Motor neuron (in vitro differentiated cells): Measurements from ENCODE around the gene MMADHC. TPM values are rescaled to one million over a fixed set of nuclear protein-coding genes. Genes with fewer than 3 reads are reported as not detected.

Experiments
- ATAC-seq, 8 experiments: fragments of 200-7000 bp; cut with Tn5 transposase; replicated peaks in 6 of 8; 2 replicates each; pipeline ENCODE4 v1.8.0; 2021; ENCODE audit warnings: mild to moderate bottlenecking in 8 of 8, moderate library complexity in 8 of 8
- H3K27ac ChIP-seq, 2 donors: fragments of 250-450 bp; sonication (Bioruptor Pico); 2 replicates each; pipeline ENCODE4 v1.9.0; 2021; ENCODE audit warnings: antibody characterized with exemption in 2 of 2, mild to moderate bottlenecking in 2 of 2, moderate library complexity in 1 of 2
- H3K4me1 ChIP-seq, 2 donors: fragments of 250-450 bp; sonication (Bioruptor Pico); replicated peaks in 1 of 2; 2 replicates each; pipeline ENCODE4 v1.6.1; 2021; ENCODE audit warnings: antibody characterized with exemption in 2 of 2, mild to moderate bottlenecking in 2 of 2, moderate library complexity in 1 of 2
- H3K4me3 ChIP-seq, 5 donors: fragments of 250-450 bp; sonication (Bioruptor Pico); 2 replicates each; pipeline ENCODE4 v1.9.0; 2021; ENCODE audit warnings: antibody characterized with exemption in 5 of 5, mild to moderate bottlenecking in 5 of 5, moderate library complexity in 4 of 5
- WGBS, 10 experiments: fragments of 450-650 bp; shearing (Covaris generic); methylation state at CpG; one replicate each; pipeline ENCODE4 v1.0.0; 2022; 5-methylcytosine and 5-hydroxymethylcytosine counted together
- in situ Hi-C, 9 experiments: fragments of 400-800 bp; cut with MboI; loops; one replicate each; pipeline ENCODE4 v1.15.0; 2021; ENCODE audit warnings: low sequenced_read_pairs in 9 of 9, low pct_unique_long_range_greater_than_20kb in 2 of 9; ENCODE audit not compliant: unreplicated experiment in 9 of 9
- total RNA-seq, 8 experiments: library from RNA; unstranded; fragments of 300-600 nt; gene quantifications; 2 replicates each; pipeline versions ENCODE4 v1.2.3 to v1.2.4, GENCODE V29; 2022

The MMADHC gene
- total RNA-seq, 8 experiments from 2014 or later = 67.1 to 182 (median 128) TPM

- in situ Hi-C loops = loop anchor here in 7 of 9 experiments (25.0 kb wide), 5 partner anchors 675 to 1825 kb away; partner anchors contain the start of genes RND3 (in 2 of the 7) and RIF1 (in 1 of the 7)
- H3K4me1 ChIP-seq = peaks cover 3 to 33% of the 10 kb centered on the region in 2 donors
- H3K4me3 ChIP-seq = peak overlapping the region; percentile 67 to 91 (median 82)
- no peak for ATAC-seq
- 0 to 51% (median 1%) methylated on average over 2 to 7 of the region's 7 CpGs; no CpG with 5 or more reads in 2 of the 10 experiments for WGBS, 10 experiments
- H3K27ac ChIP-seq = peak overlapping the region; percentile 95 to 97
Observed at GRCh38 chr2:149586898-149587219, 716 bp downstream of the MMADHC start.

DNA sequence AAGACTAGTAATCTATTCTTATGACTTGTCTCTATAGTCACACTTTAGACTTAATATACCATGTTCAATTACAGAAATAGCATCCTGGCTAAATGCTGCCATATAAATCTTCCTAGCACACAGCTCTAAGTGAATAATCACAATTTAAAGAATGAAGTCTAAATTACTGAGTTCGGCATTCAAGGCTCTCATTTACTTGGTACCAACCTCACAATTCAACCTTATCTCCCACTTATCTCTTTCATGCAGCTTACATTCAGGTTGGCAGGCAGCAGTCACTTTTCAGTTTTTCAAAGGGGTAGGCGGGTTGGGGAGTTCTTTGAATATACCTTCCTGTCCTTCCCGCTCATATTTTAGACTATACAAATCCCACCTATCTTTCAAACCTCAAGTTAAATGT lies 1.5 kb downstream of the MMADHC start:
- 40 to 80% (median 60%) methylated on average over 1 to 3 of the region's 3 CpGs for WGBS, 10 experiments
- in situ Hi-C loops = loop anchor here in 7 of 9 experiments (25.0 kb wide), 5 partner anchors 676 to 1826 kb away; partner anchors contain the start of genes RND3 (in 2 of the 7) and RIF1 (in 1 of the 7)
- Histone ChIP-seq H3K4me1 (peaks cover 3 to 33% of the 10 kb centered on the region in 2 donors), H3K4me3 (peak overlapping the region; percentile 67 to 91 (median 82)), H3K27ac (no peak overlapping the region)
- ATAC-seq = no peak

DNA sequence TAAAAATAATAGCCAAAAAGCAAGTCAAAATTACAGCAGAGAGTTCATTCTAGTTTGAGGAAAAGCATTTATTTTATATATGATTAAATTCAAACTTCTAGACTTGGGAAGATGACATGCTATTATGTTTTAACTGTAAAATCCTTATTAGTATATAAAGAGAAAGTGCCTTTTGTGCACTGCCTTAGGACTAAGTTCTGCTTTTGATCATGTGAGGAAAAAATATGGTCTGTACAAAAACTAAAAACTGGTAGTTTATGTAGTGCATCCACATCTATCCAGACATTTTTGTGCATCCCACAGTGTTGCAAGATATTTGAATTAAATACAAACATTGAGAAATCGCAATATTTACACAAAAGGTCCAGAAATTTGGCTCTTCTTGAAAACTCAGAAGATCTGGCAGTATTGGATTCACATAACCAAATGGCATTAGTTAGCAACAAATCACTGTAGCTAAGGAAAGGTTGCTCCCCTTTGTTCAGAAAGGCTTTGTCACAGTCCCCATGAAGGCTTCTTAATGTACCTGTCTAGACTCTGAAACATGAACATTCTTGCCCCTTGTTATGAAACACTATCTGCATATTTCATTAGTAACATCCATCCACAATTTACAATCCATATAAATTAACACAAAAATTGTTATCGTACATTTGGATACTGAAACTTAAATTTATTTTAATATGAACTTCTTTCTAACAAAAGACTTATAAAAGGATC lies 2.2 kb downstream of the MMADHC start:
- no peak for ATAC-seq
- Histone ChIP-seq H3K4me3 (peak overlapping the region; percentile 67 to 91 (median 82)), H3K27ac (no peak overlapping the region), H3K4me1 (peaks cover 3 to 33% of the 10 kb centered on the region in 2 donors)
- in situ Hi-C loops = loop anchor here in 7 of 9 experiments (25.0 kb wide), 5 partner anchors 677 to 1827 kb away; partner anchors contain the start of genes RND3 (in 2 of the 7) and RIF1 (in 1 of the 7)
- 29 to 100% (median 82%) methylated on average over 1 to 2 of the region's 2 CpGs; no CpG with 5 or more reads in 2 of the 10 experiments for WGBS, 10 experiments

GRCh38 chr2:149579972-149580882 lies 7.3 kb downstream of the MMADHC start:
- WGBS, 10 experiments = 41 to 100% (median 92%) methylated on average over 2 to 7 of the region's 7 CpGs; no CpG with 5 or more reads in 1 of the 10 experiments
- in situ Hi-C loops = loop anchor here in 7 of 9 experiments (25.0 kb wide), 5 partner anchors 682 to 1832 kb away; partner anchors contain the start of genes RND3 (in 2 of the 7) and RIF1 (in 1 of the 7)
- peaks cover under 1 to 25% of the 10 kb centered on the region in 2 donors for H3K4me1 ChIP-seq
- H3K27ac ChIP-seq = no peak overlapping the region
- ATAC-seq = peak in 1 of 8 experiments; percentile 17
- no peak overlapping the region for H3K4me3 ChIP-seq

- WGBS, 10 experiments = 80 to 100% (median 85%) methylated on average over 1 to 2 of the region's 2 CpGs; no CpG with 5 or more reads in 3 of the 10 experiments
- in situ Hi-C loops = loop anchor here in 7 of 9 experiments (25.0 kb wide), 5 partner anchors 685 to 1835 kb away; partner anchors contain the start of genes RND3 (in 2 of the 7) and RIF1 (in 1 of the 7)
- H3K27ac ChIP-seq = no peak overlapping the region
- no peaks in the 10 kb centered on the region for H3K4me1 ChIP-seq
- no peak overlapping the region for H3K4me3 ChIP-seq
- ATAC-seq = no peak
Observed at GRCh38 chr2:149577269-149577668, 10.3 kb downstream of the MMADHC start.

DNA sequence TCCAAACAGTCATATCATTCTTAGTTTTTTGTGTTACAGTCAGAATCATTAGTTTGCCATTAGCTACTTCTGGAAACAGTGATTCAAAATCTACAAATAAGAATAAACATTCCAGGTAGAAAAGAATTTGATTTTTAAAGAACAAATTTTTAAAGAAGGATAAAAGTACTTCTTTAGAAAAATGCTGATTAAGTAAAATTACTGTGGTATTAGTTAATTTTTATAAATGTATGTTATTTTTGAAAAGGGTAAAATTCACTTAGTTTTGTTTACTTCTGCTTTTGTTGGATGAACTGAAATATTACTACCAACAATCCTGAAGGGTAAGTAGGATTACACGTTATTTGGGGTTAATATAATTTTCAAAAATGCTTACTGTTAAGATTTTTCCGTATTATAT lies 11.8 kb downstream of the MMADHC start:
- 23 to 100% (median 90%) methylated on average over 2 of the region's 2 CpGs; no CpG with 5 or more reads in 1 of the 10 experiments for WGBS, 10 experiments
- no peak for ATAC-seq
- Histone ChIP-seq H3K27ac (no peak overlapping the region), H3K4me3 (no peak overlapping the region), H3K4me1 (no peaks in the 10 kb centered on the region)
- in situ Hi-C loops = loop anchor here in 7 of 9 experiments (25.0 kb wide), 5 partner anchors 687 to 1837 kb away; partner anchors contain the start of genes RND3 (in 2 of the 7) and RIF1 (in 1 of the 7)

- in situ Hi-C loops = loop anchor here in 7 of 9 experiments (25.0 kb wide), 5 partner anchors 687 to 1837 kb away; partner anchors contain the start of genes RND3 (in 2 of the 7) and RIF1 (in 1 of the 7)
- H3K27ac ChIP-seq = no peak overlapping the region
- ATAC-seq = no peak
- no peaks in the 10 kb centered on the region for H3K4me1 ChIP-seq
- H3K4me3 ChIP-seq = no peak overlapping the region
Observed at GRCh38 chr2:149575277-149575676, 12.3 kb downstream of the MMADHC start.

DNA sequence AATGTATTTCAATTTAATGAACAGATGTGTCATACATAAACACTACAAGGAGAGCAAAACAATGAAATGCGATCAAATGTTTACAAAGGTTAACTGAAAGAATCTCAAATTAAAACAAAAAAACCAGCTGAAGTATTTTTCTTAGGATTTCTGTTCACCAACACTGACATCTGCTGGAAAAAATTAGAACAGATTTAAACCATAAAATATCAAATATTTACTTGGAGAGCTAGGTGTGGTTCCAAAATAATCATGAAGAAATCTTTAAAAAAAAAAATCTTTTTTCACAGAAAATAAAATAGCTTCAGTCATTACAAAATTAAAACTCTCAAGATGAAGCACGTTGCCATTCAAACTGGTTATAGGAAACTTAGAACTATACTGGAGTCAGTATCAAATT lies 13.8 kb downstream of the MMADHC start:
- Histone ChIP-seq H3K4me3 (no peak overlapping the region), H3K4me1 (no peaks in the 10 kb centered on the region), H3K27ac (no peak overlapping the region)
- no peak for ATAC-seq
- WGBS, 10 experiments = 17 to 100% (median 73%) methylated on average over 1 to 2 of the region's 2 CpGs; no CpG with 5 or more reads in 1 of the 10 experiments
- in situ Hi-C loops = loop anchor here in 5 of 9 experiments (25.0 kb wide), 4 partner anchors 236 to 561 kb away; partner anchors contain the start of genes LYPD6 (in 2 of the 5) and LYPD6B (in 1 of the 5)

DNA sequence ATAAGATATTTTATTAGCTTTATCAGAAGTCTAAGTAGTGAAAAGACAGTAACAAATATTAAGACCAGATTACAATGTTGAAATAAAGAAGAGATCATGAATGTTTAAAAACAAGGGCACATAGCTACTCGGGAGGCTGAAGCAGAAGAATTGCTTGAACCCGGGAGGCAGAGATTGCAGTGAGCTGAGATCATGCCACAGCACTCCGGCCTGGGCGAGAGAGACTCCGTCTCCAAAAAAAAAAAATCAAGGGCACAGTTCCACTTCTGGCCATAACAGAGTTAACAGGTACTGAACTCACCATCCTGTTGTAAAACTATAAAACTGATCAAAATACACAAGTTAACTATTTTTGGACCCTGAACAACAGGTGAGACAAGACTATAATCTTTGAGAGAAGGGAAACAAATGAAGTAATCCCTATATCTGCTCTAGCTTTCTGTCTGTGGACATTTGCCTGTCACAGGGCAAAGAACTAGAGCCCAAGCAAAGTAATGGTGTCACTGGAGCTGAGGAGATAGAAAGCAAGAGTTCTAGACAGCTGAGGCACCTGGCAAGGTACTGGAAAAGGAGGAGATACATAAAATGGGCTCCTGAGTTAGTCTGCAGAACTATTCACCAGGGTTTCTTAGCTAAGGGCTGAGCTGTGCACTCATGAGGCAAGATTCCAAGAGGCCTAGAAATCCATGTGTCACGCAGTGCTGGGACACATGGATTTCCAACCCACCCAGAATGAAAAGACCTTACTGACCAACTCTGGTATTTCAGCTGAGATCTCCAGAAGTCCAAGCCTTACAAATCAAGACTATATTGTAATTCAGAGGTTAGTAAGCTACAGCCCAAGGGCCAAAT lies 15.2 kb downstream of the MMADHC start:
- WGBS, 10 experiments = 25 to 100% (median 89%) methylated on average over 2 to 6 of the region's 6 CpGs; no CpG with 5 or more reads in 1 of the 10 experiments
- H3K4me3 ChIP-seq = no peak overlapping the region
- H3K4me1 ChIP-seq = no peaks in the 10 kb centered on the region
- ATAC-seq = peak in 2 of 8 experiments; percentile 27 to 52
- H3K27ac ChIP-seq = no peak overlapping the region
- in situ Hi-C loops = loop anchor here in 5 of 9 experiments (25.0 kb wide), 4 partner anchors 235 to 560 kb away; partner anchors contain the start of genes LYPD6 (in 2 of the 5) and LYPD6B (in 1 of the 5)

DNA sequence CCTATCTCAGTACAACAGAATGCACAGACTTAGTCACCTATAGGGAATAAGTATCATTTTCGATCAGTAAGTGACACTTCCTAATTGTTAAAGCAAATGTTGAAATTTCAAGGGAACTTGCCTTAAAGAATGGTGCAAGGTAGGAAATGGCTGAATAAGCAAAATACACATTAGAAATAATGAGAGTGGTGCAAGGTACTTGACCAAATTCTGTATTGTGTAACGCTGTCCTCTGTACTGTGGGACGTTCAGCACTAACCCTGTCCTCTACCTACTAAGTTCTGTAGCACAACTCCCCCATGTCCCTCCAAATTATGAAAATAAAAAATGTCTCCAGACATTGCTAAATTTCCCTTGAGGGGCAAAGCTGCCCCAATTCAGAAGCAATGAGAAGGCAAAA lies 19.4 kb downstream of the MMADHC start:
- in situ Hi-C loops = loop anchor here (10.0 to 25.0 kb wide), 6 partner anchors 231 to 556 kb away; partner anchors contain the start of genes LYPD6 (in 2 of the 9) and LYPD6B (in 1 of the 9)
- WGBS, 10 experiments = 83 to 100% (median 96%) methylated on average over 1 to 3 of the region's 3 CpGs; no CpG with 5 or more reads in 2 of the 10 experiments
- no peak overlapping the region for H3K4me3 ChIP-seq
- no peak overlapping the region for H3K27ac ChIP-seq
- ATAC-seq = no peak
- H3K4me1 ChIP-seq = no peaks in the 10 kb centered on the region

- H3K27ac ChIP-seq = no peak overlapping the region
- in situ Hi-C loops = loop anchor here (10.0 to 25.0 kb wide), 6 partner anchors 229 to 554 kb away; partner anchors contain the start of genes LYPD6 (in 2 of the 9) and LYPD6B (in 1 of the 9)
- ATAC-seq = no peak
Observed at GRCh38 chr2:149566652-149567051, 20.9 kb downstream of the MMADHC start.

More at GRCh38 chr2:149566652-149567051, 20.9 kb downstream of the MMADHC start:
- WGBS, 10 experiments = 47 to 100% (median 89%) methylated on average over 1 to 2 of the region's 2 CpGs
- no peaks in the 10 kb centered on the region for H3K4me1 ChIP-seq
- H3K4me3 ChIP-seq = no peak overlapping the region
